HepG2 (cell line): ENCODE results near the gene SMDT1. TPM values are rescaled to one million over a fixed set of nuclear protein-coding genes. Genes with fewer than 3 reads are reported as not detected.
A peak's percentile ranks its signal among the peaks of the same experiment; 100 is the strongest.

Experiments used
- AGO2 ChIP-seq: fragments of 200-400 bp; formaldehyde crosslinking; optimal IDR thresholded peaks from 2 replicates; pipeline ENCODE3; 2017; ENCODE audit warnings: mild to moderate bottlenecking, low read depth, low read length, moderate library complexity
- ARNT2 ChIP-seq: sonication (generic); formaldehyde crosslinking; IDR thresholded peaks from 2 replicates; pipeline ENCODE4 v1.8.0; 2022; ENCODE audit warnings: mild to moderate bottlenecking, low read depth, missing genetic modification reagents, moderate library complexity
- BATF2 ChIP-seq: sonication (generic); formaldehyde crosslinking; IDR thresholded peaks from 2 replicates; pipeline ENCODE4 v1.8.0; 2022; ENCODE audit warnings: mild to moderate bottlenecking, missing genetic modification reagents, moderate library complexity
- DBP ChIP-seq: sonication (generic); formaldehyde crosslinking; IDR thresholded peaks from 2 replicates; pipeline ENCODE4 v1.4.0; 2020; ENCODE audit warnings: missing genetic modification reagents; ENCODE audit errors: not compliant biosample characterization
- FLYWCH1 ChIP-seq: sonication (generic); formaldehyde crosslinking; IDR thresholded peaks from 2 replicates; pipeline ENCODE4 v1.8.1; 2023; ENCODE audit warnings: mild to moderate bottlenecking, missing genetic modification reagents
- HBP1 ChIP-seq: IDR thresholded peaks from 2 replicates; pipeline ENCODE4 v1.6.1; 2016; ENCODE audit warnings: low read depth, control low read depth
- HMGA1 ChIP-seq: sonication (generic); formaldehyde crosslinking; conservative IDR thresholded peaks from 2 replicates; pipeline ENCODE4 v1.4.0; 2020; ENCODE audit warnings: missing genetic modification reagents
- KAT7 ChIP-seq: IDR thresholded peaks from 2 replicates; pipeline ENCODE4 v1.6.1; 2018; ENCODE audit warnings: borderline replicate concordance, missing compliant biosample characterization
- KDM4B ChIP-seq: sonication (generic); formaldehyde crosslinking; IDR thresholded peaks from 2 replicates; pipeline ENCODE4 v1.4.0; 2020; ENCODE audit warnings: missing genetic modification reagents
- NFRKB ChIP-seq: fragments of 450-650 bp; IDR thresholded peaks from 2 replicates; pipeline ENCODE4 v1.6.1; 2017
- POLR2AphosphoS5 ChIP-seq: IDR thresholded peaks from 2 replicates; pipeline ENCODE4 v1.6.1; 2012; ENCODE audit warnings: low read depth, low read length
- SKI ChIP-seq: fragments of 450-650 bp; IDR thresholded peaks from one replicate; pipeline ENCODE4 v1.6.1; 2018; ENCODE audit warnings: mild to moderate bottlenecking; ENCODE audit not compliant: partially characterized antibody
- ZBTB2 ChIP-seq: sonication (generic); formaldehyde crosslinking; IDR thresholded peaks from 2 replicates; pipeline ENCODE4 v1.8.0; 2022; ENCODE audit warnings: low read depth, missing genetic modification reagents
- ZEB1 ChIP-seq: IDR thresholded peaks from 2 replicates; pipeline ENCODE4 v1.6.1; 2012; ENCODE audit warnings: mild to moderate bottlenecking, low read depth, inconsistent platforms; ENCODE audit not compliant: insufficient replicate concordance
- ZFP91 ChIP-seq: sonication (generic); formaldehyde crosslinking; IDR thresholded peaks from 2 replicates; pipeline ENCODE4 v1.9.0; 2022; ENCODE audit warnings: missing genetic modification reagents, mild to moderate bottlenecking, borderline replicate concordance
- ZNF251 ChIP-seq: sonication (generic); formaldehyde crosslinking; IDR thresholded peaks from 2 replicates; pipeline ENCODE4 v1.9.0; 2021; ENCODE audit warnings: mild to moderate bottlenecking, missing genetic modification reagents
- ZNF253 ChIP-seq: sonication (generic); formaldehyde crosslinking; IDR thresholded peaks from 2 replicates; pipeline ENCODE4 v1.8.0; 2022; ENCODE audit warnings: mild to moderate bottlenecking, missing genetic modification reagents, borderline replicate concordance
- polyA plus RNA-seq, 8 experiments: library from polyadenylated mRNA; depleted of rRNA in 3 of 8; stranded (reverse) in 7 of 8; unstranded in 1 of 8; fragments of >200 nt; fragmentation: Illumina TruSeq in 4 of 8; extraction: Trizol in 4 of 8; gene quantifications; 2 replicates each; pipeline versions ENCODE4 v1.2.1 to v1.2.3, GENCODE V29; 2011 to 2016; ENCODE audit warnings: low read depth in 4 of 8, missing spikeins in 1 of 8, mixed read lengths in 1 of 8; ENCODE audit not compliant: insufficient read depth in 1 of 8
- total RNA-seq, 5 experiments: library from RNA; depleted of rRNA; stranded (reverse); fragments of >200 nt; fragmentation: Illumina TruSeq; extraction: Trizol; gene quantifications; 2 replicates each; pipeline ENCODE4 v1.2.3, GENCODE V29; 2016; ENCODE audit warnings: low read depth in 1 of 5
- TF ChIP-seq, protein P1 (sequence below): sonication (generic); formaldehyde crosslinking; IDR thresholded peaks from 2 replicates; pipeline ENCODE4 v1.8.1; 2022; ENCODE audit warnings: mild to moderate bottlenecking, missing genetic modification reagents

Gene SMDT1
- total and polyA plus RNA-seq, 2 of the 13 experiments (the other 11 are each of a cell fraction or from before 2014, with no cell fraction given): 8.3 to 26.6 TPM

DNA sequence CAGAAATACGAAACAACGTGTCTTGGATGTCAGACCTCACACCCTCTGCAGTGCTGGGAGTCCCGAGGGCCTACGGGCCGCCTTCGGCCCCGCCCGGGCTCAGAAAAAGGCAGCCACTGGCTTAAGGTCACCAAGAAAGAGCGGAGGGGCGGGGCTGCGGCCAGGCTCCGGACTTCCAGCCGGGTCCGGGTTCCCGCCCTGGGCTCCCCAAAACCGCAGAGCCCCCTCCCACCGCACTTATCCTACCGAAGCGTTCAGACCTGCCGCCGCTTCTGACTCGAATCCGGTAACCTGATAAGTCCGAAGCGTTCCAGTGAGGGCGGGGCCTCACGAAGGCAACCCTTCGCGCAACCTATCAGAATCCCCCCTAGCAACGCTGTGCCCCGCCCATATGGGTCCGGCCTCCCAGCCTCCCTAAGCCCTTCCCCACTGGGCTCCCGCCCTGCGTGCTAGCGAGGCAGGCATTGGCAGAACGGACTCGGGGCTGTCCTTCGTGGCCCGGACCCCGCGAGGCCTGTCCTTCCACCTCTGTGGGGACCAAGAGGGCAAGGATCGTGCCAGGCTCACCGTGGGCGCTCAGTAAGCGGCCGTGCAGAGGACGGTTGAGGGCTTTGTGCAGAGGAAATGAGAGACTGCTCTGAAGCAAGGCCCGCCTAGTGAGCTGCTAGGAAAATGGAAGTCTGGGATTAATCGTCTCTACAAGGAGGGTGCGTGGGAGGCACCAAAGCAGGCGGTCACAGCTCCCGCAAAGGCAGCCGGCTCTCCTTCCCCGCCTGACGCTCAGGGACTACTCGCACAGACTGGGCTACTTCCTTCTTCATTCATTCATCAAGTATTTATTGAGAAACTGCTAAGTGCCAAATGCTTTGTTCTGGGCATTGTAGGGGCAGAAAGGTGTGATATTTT is 8.7 kb upstream of the SMDT1 start, which contains the start of gene NAGA (continued):
- TF ChIP-seq ARNT2 (CRISPR knock-in tag) (peak; percentile 42; the same call in 1 of the 2 replicates), NFRKB (no peak), POLR2AphosphoS5 (peak; percentile 85), KDM4B (no peak), ZNF253 (CRISPR knock-in tag) (peak; percentile 39; the same call in 1 of the 2 replicates), FLYWCH1 (CRISPR knock-in tag) (no peak), ZFP91 (CRISPR knock-in tag) (peak; percentile 79), HBP1 (CRISPR knock-in tag) (no peak), BATF2 (CRISPR knock-in tag) (peak; percentile 78; the same call in 1 of the 2 replicates), ZNF251 (CRISPR knock-in tag) (peak; percentile 77; the same call in 1 of the 2 replicates), KAT7 (CRISPR knock-in tag) (no peak), DBP (CRISPR knock-in tag) (no peak), HMGA1 (CRISPR knock-in tag) (no peak), SKI (peak; percentile 8), ZEB1 (no peak), AGO2 (no peak), ZBTB2 (CRISPR knock-in tag) (no peak; the same call in 1 of the 2 replicates)
- TF ChIP-seq, protein P1, sequence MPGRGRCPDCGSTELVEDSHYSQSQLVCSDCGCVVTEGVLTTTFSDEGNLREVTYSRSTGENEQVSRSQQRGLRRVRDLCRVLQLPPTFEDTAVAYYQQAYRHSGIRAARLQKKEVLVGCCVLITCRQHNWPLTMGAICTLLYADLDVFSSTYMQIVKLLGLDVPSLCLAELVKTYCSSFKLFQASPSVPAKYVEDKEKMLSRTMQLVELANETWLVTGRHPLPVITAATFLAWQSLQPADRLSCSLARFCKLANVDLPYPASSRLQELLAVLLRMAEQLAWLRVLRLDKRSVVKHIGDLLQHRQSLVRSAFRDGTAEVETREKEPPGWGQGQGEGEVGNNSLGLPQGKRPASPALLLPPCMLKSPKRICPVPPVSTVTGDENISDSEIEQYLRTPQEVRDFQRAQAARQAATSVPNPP: peak; percentile 77; the same call in 1 of the 2 replicates
